Measurements from ENCODE around the gene CTAGE15.
"Not testable (repeated sequence)": the region's sequence is repeated elsewhere in the genome, so short reads cannot be mapped to it uniquely, and the experiment has no call there.

GRCh38 chr7:143531932-143532331, 39.7 kb upstream of the CTAGE15 start:
- TF ChIP-seq POLR2A, CTCF, POLR2AphosphoS5 (IDR thresholded peaks at IDR 0.05): not testable (repeated sequence)

All from gastroesophageal sphincter (tissue), 3 donors.